GM18502 (cell line): ENCODE measurements around the gene NAT10.

ENCODE experiments used
- ATAC-seq: cut with Tn5 transposase; IDR thresholded peaks from one replicate; pipeline ENCODE4 v1.9.1; 2021; ENCODE audit warnings: mild to moderate bottlenecking; ENCODE audit not compliant: unreplicated experiment, poor library complexity

The NAT10 gene

DNA sequence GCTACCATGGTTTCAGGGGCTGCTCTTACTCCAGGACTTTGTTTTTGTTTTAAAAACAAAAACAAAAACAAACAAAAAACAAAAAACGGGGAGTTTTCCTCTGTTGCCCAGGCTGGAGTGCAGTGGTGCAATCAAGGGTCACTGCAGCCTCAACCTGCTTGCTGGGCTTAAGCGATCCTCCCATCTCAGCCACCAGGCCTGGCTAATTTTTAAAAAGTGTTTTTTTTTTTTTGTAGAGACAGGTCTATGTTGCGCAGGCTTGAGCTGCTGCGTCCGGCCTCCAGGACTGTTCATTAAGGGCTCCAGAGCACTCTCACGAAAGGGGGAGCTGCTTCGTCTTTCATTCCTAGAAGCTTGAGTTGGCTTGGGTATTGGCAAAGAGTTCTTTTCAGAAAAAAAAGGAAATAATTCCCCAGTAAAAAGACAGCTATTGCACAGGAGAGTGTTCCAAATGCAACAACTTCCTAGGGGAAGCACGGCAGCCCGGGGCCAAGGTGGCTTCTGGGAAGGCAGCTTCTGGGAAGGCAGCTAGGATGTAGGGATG, 78.5 kb downstream of the NAT10 start:
- ATAC-seq: no peak

- no peak for ATAC-seq
Observed at GRCh38 chr11:34184505-34185015, 79.1 kb downstream of the NAT10 start.

GRCh38 chr11:34185926-34186841, 80.8 kb downstream of the NAT10 start:
- no peak for ATAC-seq

DNA sequence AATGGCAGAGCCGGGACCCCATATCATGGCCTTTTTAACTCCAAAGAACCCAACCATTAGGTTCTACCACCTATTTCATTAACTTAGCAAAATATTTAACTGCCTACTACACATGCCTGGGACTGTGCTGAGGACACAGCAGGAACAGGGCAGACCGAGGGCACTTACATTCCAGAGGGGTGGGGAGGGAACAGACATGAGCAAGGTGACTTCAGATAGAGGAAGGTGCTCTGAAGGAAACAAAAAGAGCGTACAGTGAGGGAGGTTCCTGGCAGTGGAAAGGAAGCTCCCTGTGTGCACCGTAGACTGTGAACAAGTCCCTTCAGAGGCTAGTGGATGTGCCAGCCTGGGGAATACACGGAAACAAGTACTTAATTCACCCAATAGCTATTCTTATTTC, 82.8 kb downstream of the NAT10 start:
- no peak for ATAC-seq

- no peak for ATAC-seq
Observed at GRCh38 chr11:34189191-34189590, 83.8 kb downstream of the NAT10 start.

DNA sequence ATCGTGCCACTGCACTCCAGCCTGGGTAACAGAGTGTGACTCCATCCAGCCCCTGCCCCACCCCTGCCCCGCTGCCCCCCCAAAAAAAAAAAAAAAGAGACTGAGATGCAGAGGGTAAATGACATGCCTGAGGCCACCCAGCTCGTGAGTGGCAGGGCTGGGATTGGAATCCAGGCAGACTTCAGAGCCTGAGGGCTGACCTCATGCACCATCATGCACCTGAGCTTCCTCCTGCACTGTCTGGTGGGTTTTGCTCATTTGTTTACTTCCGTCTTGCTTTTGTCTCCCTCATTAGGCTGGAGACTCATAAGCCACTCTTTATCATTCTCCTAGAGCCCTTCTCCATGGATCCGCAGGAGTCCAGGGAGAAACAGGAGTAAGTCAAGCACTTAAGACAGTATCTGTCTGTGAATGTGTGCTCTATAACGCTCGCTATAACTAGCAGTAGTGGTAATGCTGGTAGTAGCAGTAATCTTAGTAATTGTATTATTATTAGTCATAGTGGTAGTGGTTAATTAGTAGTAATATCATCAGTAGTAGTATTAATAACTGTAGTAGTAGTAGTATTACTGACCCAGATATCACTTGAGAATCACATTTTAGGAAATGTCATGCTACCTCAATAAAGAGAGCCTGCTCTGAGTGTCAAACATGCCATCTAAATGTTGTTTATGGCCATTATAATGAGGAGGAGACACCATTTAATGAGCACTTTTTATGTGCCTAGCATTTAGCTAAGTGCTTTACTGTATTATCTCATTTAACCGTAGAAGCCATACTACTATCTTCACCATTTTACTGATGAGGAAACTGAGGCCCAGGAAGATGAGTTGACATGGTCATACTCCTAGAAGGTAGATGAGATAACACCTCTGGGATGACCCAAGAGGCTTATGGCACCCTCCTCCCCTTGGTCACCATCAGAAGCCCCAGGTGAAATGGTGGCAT, 85.0 kb downstream of the NAT10 start:
- ATAC-seq: no peak

DNA sequence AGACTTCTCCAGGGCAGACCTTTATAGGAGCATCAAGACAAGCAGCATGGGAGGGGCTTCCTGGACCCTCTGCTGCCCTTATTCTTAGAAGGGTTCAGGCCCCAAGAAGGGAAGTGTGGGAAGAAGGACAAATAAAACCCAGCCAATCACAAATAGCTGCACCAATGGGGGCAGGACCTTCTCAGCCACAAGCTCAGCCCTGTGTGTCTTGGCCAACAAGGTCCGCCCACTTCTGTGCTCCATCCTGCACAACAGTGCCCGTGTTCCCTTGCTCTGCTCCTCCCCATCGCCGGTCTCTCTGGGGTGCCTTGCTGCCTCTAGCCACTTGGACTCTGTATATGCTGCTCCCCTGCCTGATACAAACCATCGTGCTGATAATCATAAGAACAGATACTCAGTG, 86.1 kb downstream of the NAT10 start:
- ATAC-seq: no peak

DNA sequence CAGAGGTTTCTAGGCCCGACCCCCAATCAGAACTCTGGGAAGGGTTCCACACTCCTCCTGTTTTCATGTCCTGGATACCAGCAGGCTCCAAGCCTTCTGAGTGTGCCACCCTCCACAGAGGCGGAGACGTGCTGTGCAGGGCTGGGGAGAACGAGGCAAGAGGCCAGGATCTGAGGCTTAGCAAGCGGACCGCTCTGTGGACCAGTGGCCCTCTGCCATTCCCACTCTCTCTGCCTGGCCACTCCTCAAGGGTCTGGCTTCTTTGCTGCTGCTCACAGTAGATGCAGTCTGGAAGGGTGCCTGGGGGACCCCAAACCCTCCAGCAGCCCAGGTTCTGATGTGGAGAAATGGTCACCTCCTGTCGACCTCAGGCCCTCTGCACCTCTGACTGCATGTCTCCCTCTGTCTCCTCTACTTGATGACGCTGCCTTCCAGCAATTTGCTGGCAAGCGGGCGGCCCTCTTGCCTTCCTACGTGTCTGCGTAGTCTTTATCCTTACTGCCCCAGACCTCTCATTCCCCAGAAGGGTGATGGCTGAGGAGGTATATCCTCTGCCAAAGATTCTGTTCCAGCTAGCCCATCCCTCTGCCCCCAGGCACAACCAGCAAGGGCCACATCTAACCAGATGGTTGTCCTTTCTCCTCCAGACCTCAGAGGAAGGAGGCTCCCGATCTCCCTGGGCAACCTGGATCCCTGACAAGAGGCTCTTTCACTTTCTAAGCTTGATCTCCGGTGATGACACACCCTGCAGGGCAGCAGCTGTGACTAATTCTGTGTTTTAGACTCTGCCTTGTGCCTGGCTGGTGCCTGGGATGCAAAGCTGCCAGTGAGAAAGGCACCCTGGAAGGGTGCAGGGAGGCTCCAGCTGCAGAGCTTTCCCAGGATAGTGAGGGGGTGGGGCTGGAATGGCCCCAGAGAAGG, 87.3 kb downstream of the NAT10 start:
- ATAC-seq: no peak

DNA sequence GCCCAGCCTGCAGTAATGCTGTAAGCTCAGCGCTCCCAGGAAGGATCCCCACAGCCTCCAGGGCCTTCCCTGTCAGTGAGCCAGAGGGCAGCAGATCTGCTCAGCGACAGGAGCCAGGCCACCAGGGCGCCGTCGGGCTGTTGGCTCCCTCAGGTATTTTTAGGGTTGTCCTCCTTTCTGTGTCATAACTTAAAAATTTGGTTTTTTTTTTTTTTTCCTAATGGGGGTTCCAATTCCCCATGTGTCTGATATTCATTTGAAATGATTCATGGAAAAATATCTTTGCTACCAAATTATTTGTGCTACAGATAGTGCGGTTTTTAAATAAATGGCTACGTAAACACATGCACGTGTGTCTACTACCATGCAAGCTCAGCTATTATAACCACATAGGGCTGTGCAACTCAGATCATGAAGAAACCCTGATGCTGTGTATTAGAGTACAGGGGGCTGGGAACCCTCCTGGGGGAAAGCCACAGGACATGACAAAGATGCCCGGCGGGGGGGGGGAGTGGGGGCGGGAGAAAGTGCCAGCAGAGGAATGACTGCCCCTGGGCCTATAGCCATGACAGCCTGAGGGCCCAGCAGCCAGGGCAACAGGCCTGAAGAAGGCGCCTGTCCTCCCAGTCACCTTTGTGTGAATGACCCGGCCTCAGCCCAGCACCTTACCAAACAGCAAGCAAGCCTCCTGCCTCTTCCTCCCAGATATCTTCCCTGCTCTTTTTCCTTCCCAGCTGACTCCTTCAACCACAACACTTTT, 89.3 kb downstream of the NAT10 start:
- ATAC-seq: no peak
